Measurements from ENCODE around the gene RYR3.

The RYR3 gene

DNA sequence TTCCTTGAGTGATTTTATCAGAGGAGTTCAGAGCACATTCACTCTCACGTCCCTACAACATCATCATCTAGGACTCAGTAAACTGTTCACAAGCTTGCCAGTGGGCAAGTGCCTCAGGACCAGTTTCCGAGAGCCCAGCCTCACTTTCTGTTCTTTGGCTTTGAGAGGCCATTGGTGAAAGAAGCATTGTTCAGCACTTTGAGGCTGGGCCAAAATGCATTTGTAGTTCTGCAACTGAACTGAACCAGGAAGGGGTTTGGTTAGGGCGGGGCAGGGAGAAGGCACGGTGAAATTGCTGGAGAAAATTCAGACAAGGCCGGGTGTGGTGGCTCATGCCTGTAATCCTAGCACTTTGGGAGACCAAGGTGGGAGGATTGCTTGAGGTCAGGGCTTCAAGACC, 435.4 kb downstream of the RYR3 start:
- H3K27me3 ChIP-seq (ENCODE audit: insufficient read depth, low read length), result no peaks in the 10 kb centered on the region
- no peaks in the 10 kb centered on the region for H3K36me3 ChIP-seq (ENCODE audit: insufficient read depth, low read length)
- H3K4me3 ChIP-seq (ENCODE audit: low read length), result no peak overlapping the region

DNA sequence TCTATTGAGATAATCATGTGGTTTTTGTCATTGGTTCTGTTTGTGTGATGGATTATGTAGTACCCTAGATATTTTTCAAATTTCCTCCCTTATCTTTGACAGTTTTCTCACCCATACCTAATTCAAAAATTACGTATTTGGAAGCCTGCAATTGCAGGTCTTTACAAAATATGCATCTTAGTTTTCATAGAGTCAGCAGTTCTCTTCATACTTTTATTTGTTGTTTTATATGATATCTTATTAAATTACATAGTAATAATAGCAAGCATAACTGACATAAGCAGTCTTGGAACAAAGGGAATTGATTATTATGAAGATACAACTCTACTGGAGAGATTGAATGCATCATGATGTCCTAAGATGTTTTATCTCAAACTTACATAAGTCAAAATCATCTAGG, 442.2 kb downstream of the RYR3 start:
- no peaks in the 10 kb centered on the region for H3K36me3 ChIP-seq (ENCODE audit: insufficient read depth, low read length)
- no peak overlapping the region for H2AFZ ChIP-seq (ENCODE audit: low read depth, low read length)
- no peaks in the 10 kb centered on the region for H3K27me3 ChIP-seq (ENCODE audit: insufficient read depth, low read length)
- no peaks in the 10 kb centered on the region for H3K9me3 ChIP-seq (ENCODE audit: low read length)
- no peak overlapping the region for H3K4me3 ChIP-seq (ENCODE audit: low read length)
- no peaks in the 10 kb centered on the region for H3K4me1 ChIP-seq (ENCODE audit: insufficient read depth, low read length)

More for the DNA sequence above, 435.4 kb downstream of the RYR3 start:
- Histone ChIP-seq H3K9me3 (ENCODE audit: low read length) (no peaks in the 10 kb centered on the region), H2AFZ (ENCODE audit: low read depth, low read length) (no peak overlapping the region), H3K4me1 (ENCODE audit: insufficient read depth, low read length) (no peaks in the 10 kb centered on the region)

DNA sequence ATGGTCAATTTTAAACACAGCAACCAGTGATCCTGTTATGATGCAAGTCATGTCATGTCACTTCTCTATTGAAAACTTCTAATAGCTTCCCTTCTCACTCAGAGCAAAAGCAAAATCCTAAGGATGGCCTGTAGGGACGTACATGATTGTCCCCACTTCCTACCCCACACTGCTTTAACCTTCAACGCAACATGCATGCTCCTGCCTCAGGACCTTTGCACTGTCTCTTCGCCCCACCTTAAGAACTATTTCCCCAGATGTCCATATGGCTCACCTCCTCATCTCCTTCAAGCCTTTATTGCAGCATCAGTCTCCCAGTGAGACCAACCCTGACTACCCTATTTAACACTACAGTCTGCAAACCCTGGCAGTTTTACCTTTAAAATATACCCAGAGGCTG, 443.5 kb downstream of the RYR3 start:
- H3K4me3 ChIP-seq (ENCODE audit: low read length), result no peak overlapping the region
- H3K9me3 ChIP-seq (ENCODE audit: low read length), result no peaks in the 10 kb centered on the region
- H3K4me1 ChIP-seq (ENCODE audit: insufficient read depth, low read length), result no peaks in the 10 kb centered on the region
- no peaks in the 10 kb centered on the region for H3K27me3 ChIP-seq (ENCODE audit: insufficient read depth, low read length)
- H3K36me3 ChIP-seq (ENCODE audit: insufficient read depth, low read length), result no peaks in the 10 kb centered on the region
- no peak overlapping the region for H2AFZ ChIP-seq (ENCODE audit: low read depth, low read length)

DNA sequence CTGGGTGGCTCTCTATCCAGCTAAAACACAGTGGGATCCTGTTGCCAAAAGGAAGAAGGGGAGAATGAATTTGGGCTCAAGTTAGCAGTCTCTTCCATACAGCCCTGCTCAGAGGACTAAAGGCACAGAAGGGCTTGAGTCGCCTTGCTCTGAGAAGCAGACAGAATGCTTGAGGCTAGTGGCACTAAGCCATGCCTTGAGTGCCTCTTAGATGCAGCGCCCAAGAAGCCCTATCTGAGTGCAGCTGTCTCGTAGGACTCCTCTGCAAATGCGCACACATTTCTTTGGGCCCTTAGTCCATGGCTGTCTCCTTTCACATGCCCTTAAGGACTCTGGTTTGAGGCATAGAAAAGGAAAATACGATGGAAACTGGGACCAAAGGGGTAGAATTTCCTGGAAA, 446.2 kb downstream of the RYR3 start:
- H2AFZ ChIP-seq (ENCODE audit: low read depth, low read length), result no peak overlapping the region
- H3K4me3 ChIP-seq (ENCODE audit: low read length), result no peak overlapping the region
- no peaks in the 10 kb centered on the region for H3K4me1 ChIP-seq (ENCODE audit: insufficient read depth, low read length)
- no peaks in the 10 kb centered on the region for H3K9me3 ChIP-seq (ENCODE audit: low read length)
- no peaks in the 10 kb centered on the region for H3K36me3 ChIP-seq (ENCODE audit: insufficient read depth, low read length)
- no peaks in the 10 kb centered on the region for H3K27me3 ChIP-seq (ENCODE audit: insufficient read depth, low read length)

DNA sequence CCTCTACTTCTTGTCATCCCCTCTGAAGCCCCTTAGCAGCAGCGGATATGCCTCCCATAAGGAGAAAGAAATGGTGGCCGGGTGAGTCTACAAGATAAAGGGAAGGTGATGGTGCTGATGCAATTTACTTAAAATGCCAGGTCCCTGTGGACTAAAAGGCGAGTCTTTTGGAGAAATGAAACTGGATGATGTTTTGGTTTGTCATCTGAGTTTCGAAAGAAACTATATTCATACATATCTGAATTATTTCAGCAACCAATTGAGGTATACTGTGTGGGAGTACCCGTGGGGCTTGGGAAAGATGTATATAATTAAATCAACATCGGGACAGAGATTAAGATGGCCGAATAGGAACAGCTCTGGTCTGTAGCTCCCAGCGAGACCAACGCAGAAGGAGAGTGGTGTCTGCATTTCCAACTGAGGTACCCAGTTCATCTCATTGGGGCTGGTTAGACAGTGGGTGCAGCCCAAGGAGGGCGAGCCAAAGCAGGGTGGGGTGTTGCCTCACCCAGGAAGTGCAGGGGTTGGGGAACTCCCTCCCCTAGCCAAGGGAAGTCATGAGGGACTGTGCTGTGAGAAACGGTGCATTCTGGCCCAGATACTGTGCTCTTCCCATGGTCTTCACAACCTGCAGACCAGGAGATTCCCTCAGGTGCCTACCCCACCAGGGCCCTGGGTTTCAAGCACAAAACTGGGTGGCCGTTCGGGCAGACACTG, 446.9 kb downstream of the RYR3 start:
- Histone ChIP-seq H3K9me3 (ENCODE audit: low read length) (no peaks in the 10 kb centered on the region), H2AFZ (ENCODE audit: low read depth, low read length) (no peak overlapping the region), H3K4me3 (ENCODE audit: low read length) (no peak overlapping the region), H3K4me1 (ENCODE audit: insufficient read depth, low read length) (no peaks in the 10 kb centered on the region), H3K36me3 (ENCODE audit: insufficient read depth, low read length) (no peaks in the 10 kb centered on the region), H3K27me3 (ENCODE audit: insufficient read depth, low read length) (no peaks in the 10 kb centered on the region)

DNA sequence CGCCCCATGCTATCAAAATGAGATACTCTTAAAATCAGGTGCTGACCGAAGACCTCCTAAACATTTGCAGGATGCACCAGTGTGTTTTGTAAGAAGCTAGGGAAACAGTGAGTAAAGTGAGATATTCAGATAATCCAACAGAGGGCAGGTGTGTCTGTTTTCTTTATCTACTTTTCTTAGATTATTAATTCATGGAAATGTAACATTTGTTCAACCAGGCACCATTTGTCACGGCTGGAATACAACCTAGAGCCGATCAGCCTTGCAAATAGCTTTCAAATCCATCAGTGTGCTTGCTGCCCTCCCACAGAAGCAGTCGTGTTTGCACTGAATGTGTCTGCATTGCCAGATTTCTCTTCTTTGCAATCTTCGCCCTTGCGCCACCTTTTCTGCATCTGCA, 455.6 kb downstream of the RYR3 start:
- Histone ChIP-seq H3K4me3 (ENCODE audit: low read length) (no peak overlapping the region), H3K36me3 (ENCODE audit: insufficient read depth, low read length) (no peaks in the 10 kb centered on the region), H3K4me1 (ENCODE audit: insufficient read depth, low read length) (no peaks in the 10 kb centered on the region), H3K9me3 (ENCODE audit: low read length) (no peaks in the 10 kb centered on the region), H3K27me3 (ENCODE audit: insufficient read depth, low read length) (no peaks in the 10 kb centered on the region), H2AFZ (ENCODE audit: low read depth, low read length) (no peak overlapping the region)

DNA sequence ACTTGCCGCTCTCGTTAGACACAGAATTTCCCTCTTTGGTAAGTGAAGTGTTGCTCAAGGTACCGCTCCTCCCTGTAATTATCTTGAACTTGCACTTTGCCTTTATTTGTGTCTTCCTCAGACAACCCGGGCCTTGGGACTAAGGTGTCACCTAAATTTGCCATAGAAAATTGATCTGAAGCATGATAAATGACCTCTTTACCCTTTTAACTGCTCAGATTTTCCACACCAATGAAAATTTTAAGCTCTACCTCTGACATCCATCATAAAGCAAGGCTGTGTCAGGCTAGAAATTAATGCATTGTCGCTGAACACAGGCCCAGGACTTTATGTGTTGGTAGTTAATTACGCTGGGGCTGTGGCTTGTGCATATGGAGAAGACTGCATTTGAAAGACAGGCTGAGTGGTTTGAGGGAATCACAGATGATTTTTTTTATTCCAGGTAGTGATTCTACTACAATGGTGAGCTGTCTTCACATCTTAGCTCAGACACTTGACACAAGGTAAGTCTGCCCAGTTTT, 458.0 kb downstream of the RYR3 start:
- Histone ChIP-seq H3K27me3 (ENCODE audit: insufficient read depth, low read length) (no peaks in the 10 kb centered on the region), H3K4me3 (ENCODE audit: low read length) (no peak overlapping the region), H3K36me3 (ENCODE audit: insufficient read depth, low read length) (no peaks in the 10 kb centered on the region), H3K9me3 (ENCODE audit: low read length) (peaks cover 1% of the 10 kb centered on the region), H3K4me1 (ENCODE audit: insufficient read depth, low read length) (no peaks in the 10 kb centered on the region), H2AFZ (ENCODE audit: low read depth, low read length) (no peak overlapping the region)

DNA sequence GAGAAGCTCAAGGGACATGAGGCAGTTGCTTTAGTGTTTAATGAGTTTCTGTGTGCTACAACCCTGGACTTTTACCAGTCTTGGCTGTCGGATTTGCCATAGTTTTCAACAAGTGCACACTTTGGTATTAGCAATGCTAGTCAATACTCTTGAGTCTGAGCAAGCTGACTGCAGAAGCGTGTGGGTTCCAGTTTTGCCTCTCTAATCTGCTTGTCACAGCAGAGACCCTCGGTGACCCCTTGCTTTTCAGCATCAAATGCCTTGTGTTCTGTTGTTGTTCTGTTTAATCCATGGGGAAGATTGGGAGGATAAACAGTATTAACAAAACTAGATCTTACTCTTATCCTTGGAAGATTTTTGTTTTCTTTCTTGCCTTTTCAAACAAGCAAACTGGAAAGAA, 463.2 kb downstream of the RYR3 start:
- no peaks in the 10 kb centered on the region for H3K27me3 ChIP-seq (ENCODE audit: insufficient read depth, low read length)
- no peak overlapping the region for H3K4me3 ChIP-seq (ENCODE audit: low read length)
- peaks cover 3% of the 10 kb centered on the region for H3K4me1 ChIP-seq (ENCODE audit: insufficient read depth, low read length)
- peaks cover 1% of the 10 kb centered on the region for H3K9me3 ChIP-seq (ENCODE audit: low read length)
- no peaks in the 10 kb centered on the region for H3K36me3 ChIP-seq (ENCODE audit: insufficient read depth, low read length)
- H2AFZ ChIP-seq (ENCODE audit: low read depth, low read length), result no peak overlapping the region

DNA sequence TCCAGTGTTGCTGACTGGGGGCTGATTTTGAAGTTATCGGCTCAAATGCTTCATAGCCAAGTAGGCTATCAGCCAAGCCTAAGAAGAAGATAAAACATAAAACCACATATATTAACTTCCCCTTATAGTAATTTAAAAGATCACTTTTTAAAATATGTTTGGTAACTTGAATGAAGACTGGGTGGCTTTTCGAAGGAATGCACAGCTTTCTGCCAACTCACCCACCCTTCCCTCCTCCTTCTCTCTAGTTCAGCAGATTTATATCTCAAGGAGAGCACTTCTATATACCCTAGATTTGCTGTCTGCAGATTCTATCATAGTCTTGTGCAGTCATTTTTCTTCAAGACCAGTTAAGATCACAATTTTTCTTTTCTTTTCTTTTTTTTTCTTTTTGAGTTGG, 468.1 kb downstream of the RYR3 start:
- Histone ChIP-seq H3K36me3 (ENCODE audit: insufficient read depth, low read length) (no peaks in the 10 kb centered on the region), H3K27me3 (ENCODE audit: insufficient read depth, low read length) (no peaks in the 10 kb centered on the region)

DNA sequence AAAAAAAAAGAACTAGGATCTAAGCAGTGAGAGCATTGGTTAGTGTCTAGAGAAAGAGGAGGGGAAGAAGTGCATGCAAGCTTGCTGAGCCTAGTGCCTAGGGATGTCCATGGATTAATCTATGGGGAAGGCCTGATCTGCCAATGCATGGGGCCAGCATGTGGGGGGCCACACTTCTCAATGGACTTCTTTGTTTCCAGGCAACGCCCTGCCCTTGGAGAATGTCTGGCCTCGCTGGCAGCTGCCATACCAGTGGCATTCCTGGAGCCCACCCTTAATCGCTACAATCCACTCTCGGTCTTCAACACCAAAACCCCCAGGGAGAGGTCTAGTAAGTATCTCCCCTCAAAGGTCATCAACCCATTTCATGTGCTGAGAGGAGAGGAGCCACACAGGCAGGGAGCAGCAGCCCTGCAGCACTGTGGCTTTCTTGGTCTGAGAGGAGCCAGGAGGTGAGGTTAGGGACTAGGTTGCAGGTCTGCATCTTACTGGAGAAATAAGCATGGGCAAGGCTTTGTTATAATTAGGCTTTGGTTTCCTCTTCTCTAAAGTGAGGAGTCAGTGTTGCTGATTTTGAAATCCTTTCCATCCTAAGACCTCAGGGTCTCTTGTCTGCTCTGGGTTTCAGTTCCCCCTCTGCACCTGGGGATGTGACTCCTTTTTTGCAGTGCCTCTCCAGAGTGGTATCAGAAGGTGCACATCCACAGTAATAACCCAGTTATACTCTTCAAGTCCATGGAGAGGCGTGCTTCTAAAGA, 469.4 kb downstream of the RYR3 start:
- Histone ChIP-seq H3K36me3 (ENCODE audit: insufficient read depth, low read length) (no peaks in the 10 kb centered on the region), H3K27me3 (ENCODE audit: insufficient read depth, low read length) (no peaks in the 10 kb centered on the region), H3K4me1 (ENCODE audit: insufficient read depth, low read length) (peaks cover 2% of the 10 kb centered on the region), H2AFZ (ENCODE audit: low read depth, low read length) (no peak overlapping the region), H3K4me3 (ENCODE audit: low read length) (no peak overlapping the region), H3K9me3 (ENCODE audit: low read length) (no peaks in the 10 kb centered on the region)

More for the DNA sequence above, 468.1 kb downstream of the RYR3 start:
- H3K9me3 ChIP-seq (ENCODE audit: low read length), result no peaks in the 10 kb centered on the region
- peaks cover 3% of the 10 kb centered on the region for H3K4me1 ChIP-seq (ENCODE audit: insufficient read depth, low read length)
- H2AFZ ChIP-seq (ENCODE audit: low read depth, low read length), result no peak overlapping the region
- H3K4me3 ChIP-seq (ENCODE audit: low read length), result no peak overlapping the region

DNA sequence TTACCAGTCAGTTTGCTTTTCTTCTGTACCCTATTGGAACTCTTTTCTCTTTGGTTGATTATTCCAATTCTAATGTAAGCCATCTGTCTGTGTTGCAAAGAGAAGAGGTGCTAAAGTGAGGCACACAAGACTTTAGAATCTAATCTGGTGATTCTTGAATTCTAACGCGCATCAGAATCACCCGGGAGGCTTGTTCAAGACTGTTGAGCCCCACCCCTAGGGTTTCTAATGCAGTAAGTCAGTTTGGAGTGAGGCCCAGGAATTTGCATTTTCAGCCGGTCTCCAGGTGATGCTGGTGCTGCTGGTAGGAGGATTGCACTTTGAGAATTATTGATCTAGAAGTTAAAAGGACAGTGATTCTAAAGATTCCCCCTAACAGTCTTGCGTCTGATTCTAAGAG, 472.2 kb downstream of the RYR3 start:
- no peaks in the 10 kb centered on the region for H3K9me3 ChIP-seq (ENCODE audit: low read length)
- H2AFZ ChIP-seq (ENCODE audit: low read depth, low read length), result no peak overlapping the region
- H3K27me3 ChIP-seq (ENCODE audit: insufficient read depth, low read length), result no peaks in the 10 kb centered on the region
- H3K36me3 ChIP-seq (ENCODE audit: insufficient read depth, low read length), result no peaks in the 10 kb centered on the region
- no peak overlapping the region for H3K4me3 ChIP-seq (ENCODE audit: low read length)
- H3K4me1 ChIP-seq (ENCODE audit: insufficient read depth, low read length), result peaks cover 11% of the 10 kb centered on the region

DNA sequence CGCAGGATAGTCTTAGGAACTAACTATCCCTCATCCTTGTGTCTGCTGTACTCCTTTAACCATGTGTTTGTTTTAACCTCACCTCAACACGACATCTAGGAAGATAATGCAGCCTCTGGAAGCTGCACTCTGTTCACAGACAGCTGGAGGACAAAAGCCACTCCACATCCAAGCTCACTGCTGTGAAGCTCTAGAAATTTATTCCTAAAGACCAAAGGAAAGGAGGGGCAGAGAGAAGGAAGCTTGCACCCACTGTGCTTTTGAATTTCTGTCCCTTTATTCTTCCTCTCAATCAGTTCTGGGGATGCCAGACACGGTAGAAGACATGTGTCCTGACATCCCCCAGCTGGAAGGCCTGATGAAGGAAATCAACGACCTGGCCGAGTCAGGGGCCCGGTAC, 474.6 kb downstream of the RYR3 start:
- H2AFZ ChIP-seq (ENCODE audit: low read depth, low read length), result no peak overlapping the region
- no peaks in the 10 kb centered on the region for H3K36me3 ChIP-seq (ENCODE audit: insufficient read depth, low read length)
- no peaks in the 10 kb centered on the region for H3K27me3 ChIP-seq (ENCODE audit: insufficient read depth, low read length)

DNA sequence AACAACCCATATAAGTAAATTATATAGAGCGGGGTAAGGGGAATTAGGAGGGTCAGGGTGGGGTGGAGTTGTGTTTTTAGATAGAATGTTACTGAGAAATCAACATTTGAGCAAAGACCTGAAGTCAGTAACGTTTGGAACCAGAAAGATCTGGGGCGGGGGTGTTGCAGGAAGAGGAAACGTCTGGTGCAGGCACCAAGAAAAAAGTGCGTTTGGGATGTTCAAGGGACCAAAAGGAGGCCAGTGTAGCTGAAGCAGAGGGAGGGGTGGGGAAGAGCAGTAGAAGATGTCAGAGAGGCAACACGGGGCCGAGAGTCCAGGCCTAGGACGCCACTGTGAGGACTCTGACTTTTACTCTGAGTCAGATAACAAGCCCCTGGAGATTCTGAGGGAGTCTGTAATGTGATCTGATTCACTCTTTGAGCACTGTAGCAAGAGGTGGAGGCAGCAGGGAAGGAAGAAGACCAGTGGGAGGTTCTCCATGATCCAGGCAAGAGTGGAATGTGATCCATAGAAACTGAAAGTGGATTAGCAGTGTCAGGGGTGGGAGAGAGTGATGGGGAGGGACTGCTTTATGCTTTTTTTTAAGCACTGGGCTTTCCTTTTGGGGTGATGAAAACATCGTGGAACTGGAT, 478.3 kb downstream of the RYR3 start:
- no peak overlapping the region for H3K4me3 ChIP-seq (ENCODE audit: low read length)

More for the DNA sequence above, 474.6 kb downstream of the RYR3 start:
- Histone ChIP-seq H3K4me3 (ENCODE audit: low read length) (no peak overlapping the region), H3K9me3 (ENCODE audit: low read length) (no peaks in the 10 kb centered on the region), H3K4me1 (ENCODE audit: insufficient read depth, low read length) (peaks cover 11% of the 10 kb centered on the region)

More for the DNA sequence above, 478.3 kb downstream of the RYR3 start:
- Histone ChIP-seq H3K27me3 (ENCODE audit: insufficient read depth, low read length) (no peaks in the 10 kb centered on the region), H3K4me1 (ENCODE audit: insufficient read depth, low read length) (peaks cover 11% of the 10 kb centered on the region), H2AFZ (ENCODE audit: low read depth, low read length) (no peak overlapping the region), H3K36me3 (ENCODE audit: insufficient read depth, low read length) (no peaks in the 10 kb centered on the region), H3K9me3 (ENCODE audit: low read length) (no peaks in the 10 kb centered on the region)

Measured in neuron (in vitro differentiated cells).